HepG2 (cell line): ENCODE data around the gene TFB1M. TPM values are rescaled to one million over a fixed set of nuclear protein-coding genes. Genes with fewer than 3 reads are reported as not detected.

Experiments
- ATAD3A ChIP-seq: sonication (generic); formaldehyde crosslinking; IDR thresholded peaks from 2 replicates; pipeline ENCODE4 v1.4.0; 2020; ENCODE audit warnings: missing genetic modification reagents
- FOXA1 ChIP-seq, 2 experiments: fragments of 450-650 bp in 1 of 2; sonication (generic) in 1 of 2; formaldehyde crosslinking in 1 of 2; IDR thresholded peaks; 2 replicates each; pipeline versions ENCODE4 v1.4.0 to v1.6.1; 2016 to 2020; ENCODE audit warnings: missing genetic modification reagents in 1 of 2
- GATAD2A ChIP-seq: IDR thresholded peaks from 2 replicates; pipeline ENCODE4 v1.6.1; 2016
- GTF3A ChIP-seq: sonication (generic); formaldehyde crosslinking; conservative IDR thresholded peaks from 2 replicates; pipeline ENCODE4 v1.4.0; 2020; ENCODE audit warnings: mild to moderate bottlenecking, missing genetic modification reagents
- HNRNPLL ChIP-seq: fragments of 200-400 bp; formaldehyde crosslinking; IDR thresholded peaks from 2 replicates; pipeline ENCODE4 v1.6.1; 2017; ENCODE audit warnings: mild to moderate bottlenecking, low read depth, low read length; ENCODE audit not compliant: poor library complexity, severe bottlenecking
- KAT2B ChIP-seq: fragments of 150-350 bp; IDR thresholded peaks from 2 replicates; pipeline ENCODE4 v1.6.1; 2014; ENCODE audit warnings: low read depth, low read length, borderline replicate concordance
- PLRG1 ChIP-seq: fragments of 450-650 bp; conservative IDR thresholded peaks from 2 replicates; pipeline ENCODE4 v1.6.1; 2016
- PLSCR1 ChIP-seq: sonication (generic); formaldehyde crosslinking; IDR thresholded peaks from 2 replicates; pipeline ENCODE4 v1.5.0; 2020; ENCODE audit warnings: missing genetic modification reagents, mild to moderate bottlenecking, borderline replicate concordance
- RERE ChIP-seq: IDR thresholded peaks from 2 replicates; pipeline ENCODE4 v1.6.1; 2016; ENCODE audit warnings: low read depth, missing genetic modification reagents, missing compliant biosample characterization
- RORA ChIP-seq: sonication (generic); formaldehyde crosslinking; IDR thresholded peaks from 2 replicates; pipeline ENCODE4 v1.5.0; 2020; ENCODE audit warnings: mild to moderate bottlenecking, missing genetic modification reagents, moderate library complexity
- THRA ChIP-seq: sonication (generic); formaldehyde crosslinking; IDR thresholded peaks from 2 replicates; pipeline ENCODE4 v1.4.0; 2020; ENCODE audit warnings: missing genetic modification reagents, borderline replicate concordance
- TRAFD1 ChIP-seq: sonication (generic); formaldehyde crosslinking; IDR thresholded peaks from 2 replicates; pipeline ENCODE4 v1.5.1; 2020; ENCODE audit warnings: missing genetic modification reagents, mild to moderate bottlenecking, borderline replicate concordance
- ZNF138 ChIP-seq: sonication (generic); formaldehyde crosslinking; IDR thresholded peaks from 2 replicates; pipeline ENCODE4 v1.5.0; 2020; ENCODE audit warnings: mild to moderate bottlenecking, low read depth, missing genetic modification reagents
- ZNF276 ChIP-seq: sonication (generic); formaldehyde crosslinking; IDR thresholded peaks from 2 replicates; pipeline ENCODE4 v1.4.0; 2020; ENCODE audit warnings: mild to moderate bottlenecking, low read depth, missing genetic modification reagents
- ZNF496 ChIP-seq: sonication (generic); formaldehyde crosslinking; IDR thresholded peaks from 2 replicates; pipeline ENCODE4 v1.8.1; 2023; ENCODE audit warnings: mild to moderate bottlenecking, moderate library complexity, missing genetic modification reagents; ENCODE audit not compliant: insufficient replicate concordance
- ZNF678 ChIP-seq: sonication (generic); formaldehyde crosslinking; IDR thresholded peaks from 2 replicates; pipeline ENCODE4 v1.4.0; 2020; ENCODE audit warnings: mild to moderate bottlenecking, missing genetic modification reagents
- ZNF713 ChIP-seq: sonication (generic); formaldehyde crosslinking; IDR thresholded peaks from 2 replicates; pipeline ENCODE4 v1.4.0; 2020; ENCODE audit warnings: mild to moderate bottlenecking, missing genetic modification reagents
- polyA plus RNA-seq, 8 experiments: library from polyadenylated mRNA; depleted of rRNA in 3 of 8; stranded (reverse) in 7 of 8; unstranded in 1 of 8; fragments of >200 nt; fragmentation: Illumina TruSeq in 4 of 8; extraction: Trizol in 4 of 8; gene quantifications; 2 replicates each; pipeline versions ENCODE4 v1.2.1 to v1.2.3, GENCODE V29; 2011 to 2016; ENCODE audit warnings: low read depth in 4 of 8, missing spikeins in 1 of 8, mixed read lengths in 1 of 8; ENCODE audit not compliant: insufficient read depth in 1 of 8
- total RNA-seq, 5 experiments: library from RNA; depleted of rRNA; stranded (reverse); fragments of >200 nt; fragmentation: Illumina TruSeq; extraction: Trizol; gene quantifications; 2 replicates each; pipeline ENCODE4 v1.2.3, GENCODE V29; 2016; ENCODE audit warnings: low read depth in 1 of 5

Gene TFB1M
- total and polyA plus RNA-seq, 2 of the 13 experiments (the other 11 are each of a cell fraction or from before 2014, with no cell fraction given), result 91.4 to 122 TPM

- TF ChIP-seq RERE (no peak), PLSCR1 (CRISPR knock-in tag) (no peak), ZNF138 (CRISPR knock-in tag) (0 out of 2 replicates have a peak, but pooled peaks have one; percentile 40), THRA (no peak), HNRNPLL (no peak), RORA (CRISPR knock-in tag) (no peak), KAT2B (no peak), ZNF276 (peak; percentile 63), ZNF496 (no peak), ATAD3A (CRISPR knock-in tag) (no peak), TRAFD1 (no peak), ZNF678 (CRISPR knock-in tag) (no peak), GTF3A (no peak), GATAD2A (CRISPR knock-in tag) (0 out of 2 replicates have a peak, but pooled peaks have one; percentile 39), FOXA1 (IDR thresholded peaks at IDR 0.05) (no peak), FOXA1 (CRISPR knock-in tag; IDR thresholded peaks at IDR 0.05) (0 out of 2 replicates have a peak, but pooled peaks have one; percentile 2), ZNF713 (no peak), PLRG1 (no peak)
Measured at GRCh38 chr6:155325700-155326516, 11.6 kb upstream of the TFB1M start (continued).
